T-helper 1 cell (primary cell): ENCODE results near the gene CHST11.

ENCODE experiments used
- DNase-seq, 5 donors: peaks; one replicate each; pipeline ENCODE4 v3.0.0-alpha.2; 2012 to 2020
- total RNA-seq, 4 donors: gene quantifications; one replicate each; lab custom pipeline; 2026; lab: John Stamatoyannopoulos, UW

CHST11 gene
- 71.7 to 94.0 (median 82.8) reads per million in 4 donors for total RNA-seq

GRCh38 chr12:104456417-104456949 is at the start of gene CHST11:
CHST11 (plus strand) TSS chr12:104456948.
- peak; percentile 50 to 90 (median 61) for DNase-seq

DNA sequence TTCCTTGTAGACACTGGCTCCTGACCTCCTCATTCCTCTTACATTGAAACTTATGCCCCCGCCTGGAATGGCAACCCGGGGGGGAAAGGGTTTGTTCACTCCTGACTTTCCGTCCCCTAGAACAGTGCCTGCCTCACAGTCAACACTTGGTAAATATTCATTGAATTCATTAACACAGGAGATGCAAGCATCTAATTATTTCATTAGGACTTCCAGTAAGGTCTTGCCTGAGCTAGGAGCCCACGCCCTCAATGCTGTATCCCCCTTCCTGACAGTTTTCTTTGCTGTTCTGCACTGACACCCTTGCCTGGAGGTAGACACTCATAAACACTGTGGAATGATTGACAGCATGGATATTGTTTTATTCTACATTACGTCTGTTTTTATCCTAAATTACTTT is 49.3 kb upstream of the CHST11 start:
- no peak for DNase-seq

DNA sequence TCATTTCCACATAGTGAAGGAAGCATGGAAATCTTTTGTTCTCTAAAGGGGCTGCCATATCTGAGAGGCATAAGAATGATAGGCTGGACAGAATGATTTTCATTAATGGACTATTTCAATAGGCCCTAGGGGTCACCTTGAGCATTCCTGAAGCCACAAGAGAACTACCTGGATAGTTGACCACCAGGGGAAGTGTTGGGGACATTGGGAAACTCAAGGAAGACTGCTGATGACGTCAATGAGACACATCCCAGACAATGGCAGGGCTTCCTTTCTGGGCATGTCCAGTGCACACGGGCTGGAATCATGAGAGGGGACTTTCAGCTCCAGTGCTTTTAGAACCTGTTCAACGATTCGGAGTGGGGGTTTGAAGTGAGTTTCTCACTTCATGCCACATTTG is 48.8 kb upstream of the CHST11 start:
- no peak for DNase-seq

DNA sequence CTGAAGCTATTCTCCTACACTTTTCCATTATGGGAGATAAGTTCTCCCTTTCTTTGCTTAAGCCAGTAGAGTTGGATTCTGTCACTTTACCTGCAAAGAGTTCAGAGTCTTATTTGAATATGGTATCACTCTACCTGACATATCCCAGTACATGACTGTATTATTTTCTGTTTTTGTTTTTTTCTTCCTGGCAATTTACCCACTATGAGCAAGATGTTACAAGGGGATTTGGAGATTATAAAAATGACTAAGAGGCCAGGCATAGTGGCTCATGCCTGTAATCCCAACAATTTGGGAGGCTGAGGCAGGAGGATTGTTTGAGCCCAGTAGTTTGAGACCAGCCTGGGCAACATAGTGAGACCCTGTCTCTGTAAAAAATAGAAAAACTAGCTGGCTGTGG is 46.4 kb upstream of the CHST11 start:
- no peak for DNase-seq

DNA sequence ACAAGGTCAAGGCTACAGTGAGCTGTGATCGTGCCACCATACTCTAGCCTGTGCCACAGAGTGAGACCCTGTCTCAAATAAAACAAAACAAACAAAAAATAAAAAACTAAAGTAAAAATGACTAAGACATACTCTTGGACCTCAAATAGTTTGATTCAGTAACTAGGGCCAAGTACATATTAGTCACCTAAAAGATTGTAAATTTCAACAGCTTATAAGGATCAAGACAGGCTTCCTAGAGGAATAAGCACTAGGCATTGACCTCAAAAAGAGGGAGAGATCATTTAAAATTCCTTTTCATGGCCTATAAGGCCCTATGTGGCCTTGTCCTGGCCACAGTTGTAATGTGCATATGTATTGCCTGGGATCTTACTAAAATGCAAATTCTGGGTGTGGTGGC is 46.0 kb upstream of the CHST11 start:
- no peak for DNase-seq

- no peak for DNase-seq
Observed at GRCh38 chr12:104411826-104412641, 44.7 kb upstream of the CHST11 start.

DNA sequence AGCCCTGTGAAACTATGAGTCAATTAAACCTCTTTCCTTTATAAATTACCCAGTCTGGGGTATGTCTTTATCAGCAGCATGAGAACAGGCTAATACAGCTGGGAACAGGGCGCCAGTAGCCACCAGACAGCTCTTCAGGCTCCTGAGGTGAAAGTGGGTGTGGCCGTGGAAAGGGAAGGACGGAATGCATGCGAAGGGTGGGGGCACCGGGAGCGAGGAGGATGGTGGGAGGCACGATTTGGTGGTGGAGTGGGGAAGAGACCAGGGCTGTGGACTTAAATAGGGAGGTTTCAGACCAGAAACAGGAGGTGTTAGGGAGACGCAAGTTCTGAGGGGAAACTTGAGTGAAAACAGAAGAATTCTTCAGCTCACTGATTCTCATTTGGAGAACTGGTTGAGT is 44.1 kb upstream of the CHST11 start:
- DNase-seq = no peak

GRCh38 chr12:104413330-104413729 is 43.4 kb upstream of the CHST11 start:
- no peak for DNase-seq

DNA sequence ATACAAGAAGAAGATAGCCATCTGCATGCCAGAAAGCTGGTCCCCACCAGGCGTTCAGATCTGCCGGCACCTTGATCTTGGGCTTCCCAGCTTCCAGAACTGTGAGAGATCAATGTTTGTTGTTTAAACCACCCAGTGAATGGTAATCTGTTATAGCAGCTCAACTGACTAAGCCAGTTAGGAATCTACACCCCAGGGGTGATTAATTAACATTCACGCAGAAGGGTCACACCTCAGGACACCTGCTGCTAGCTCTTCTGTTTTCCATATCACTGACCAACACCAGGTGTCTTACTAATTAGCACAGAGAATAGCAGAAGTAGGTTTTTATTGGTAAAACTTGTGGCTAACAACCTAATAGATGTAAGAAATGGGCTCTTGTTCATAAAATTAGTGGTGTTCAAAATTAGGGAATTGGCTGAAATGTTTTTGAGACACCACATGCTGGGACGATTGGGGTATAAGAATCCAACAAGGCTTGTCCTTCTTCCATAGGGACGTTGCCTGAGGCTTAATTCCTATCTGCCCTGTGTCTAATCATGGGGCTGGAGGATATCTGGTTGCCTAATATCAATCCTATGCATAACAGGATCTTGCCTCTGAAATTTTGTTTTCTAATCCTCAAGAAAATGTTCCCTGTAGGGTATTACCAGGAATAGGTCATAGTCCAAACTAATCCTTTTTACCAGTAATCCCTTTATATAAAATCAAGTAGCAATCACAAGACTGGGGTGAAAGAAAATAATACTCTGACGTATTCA is 42.0 kb upstream of the CHST11 start:
- DNase-seq = no peak

GRCh38 chr12:104415342-104415980 is 41.3 kb upstream of the CHST11 start:
- DNase-seq = no peak

DNA sequence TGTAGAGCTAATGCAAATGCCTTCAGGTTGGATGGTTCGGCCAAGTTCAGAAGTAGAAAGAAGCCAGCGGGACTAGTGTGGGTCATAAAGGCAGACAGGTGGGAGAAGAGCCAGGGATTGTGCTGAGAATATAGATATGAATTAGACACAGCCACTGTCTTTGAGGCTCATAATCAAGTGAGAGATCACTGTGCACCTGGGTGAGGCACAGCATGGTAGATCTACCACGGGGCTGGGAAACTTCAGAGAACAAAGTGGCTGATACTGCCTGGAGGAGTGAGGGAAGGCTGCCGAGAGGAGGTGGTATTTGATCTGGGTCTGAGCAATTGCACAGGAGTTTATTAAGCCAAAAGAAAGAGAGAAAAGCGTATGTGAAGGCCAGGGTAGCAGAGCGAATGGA is 40.6 kb upstream of the CHST11 start:
- no peak for DNase-seq

DNA sequence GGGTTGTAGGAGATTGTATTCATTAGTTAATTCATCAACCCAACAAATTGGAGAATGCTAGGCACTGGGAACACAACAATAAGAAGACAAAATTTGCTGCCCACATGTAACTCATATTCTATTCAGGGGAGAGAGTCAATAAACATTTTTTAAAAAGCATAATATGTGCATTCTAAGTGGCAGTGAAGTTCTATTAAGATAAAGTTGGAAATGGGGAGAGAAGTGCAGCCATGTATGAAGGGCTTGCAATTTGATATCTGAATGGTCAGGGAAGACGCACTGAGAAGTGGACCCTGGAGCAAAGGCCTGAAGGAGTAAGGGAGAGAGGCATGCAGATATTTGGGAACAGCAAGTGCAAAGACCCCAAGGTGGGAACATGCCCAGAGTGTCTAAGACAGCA is 40.2 kb upstream of the CHST11 start:
- DNase-seq = no peak

DNA sequence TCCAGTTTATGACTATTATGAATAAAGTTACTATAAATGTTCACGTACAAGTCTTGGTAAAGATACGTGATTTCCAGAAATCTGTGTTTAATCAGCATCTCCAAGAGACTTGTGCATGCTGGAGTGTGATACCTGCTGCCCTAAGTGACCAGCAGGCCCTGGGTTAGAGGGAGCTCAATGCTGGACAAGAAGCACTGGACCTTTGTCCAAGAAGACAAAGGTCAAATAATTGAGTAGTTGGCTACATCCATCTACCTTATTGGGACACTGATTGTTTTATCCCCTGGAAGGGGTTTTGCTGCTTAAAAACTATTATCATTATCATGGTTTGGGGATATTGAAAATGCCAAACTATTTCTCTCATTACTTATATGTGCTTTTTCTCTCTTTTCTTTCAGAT is 37.0 kb upstream of the CHST11 start:
- no peak for DNase-seq

GRCh38 chr12:104420868-104421267 is 35.9 kb upstream of the CHST11 start:
- DNase-seq = peak in 1 of 5 donors; percentile 43

GRCh38 chr12:104421343-104421742 is 35.4 kb upstream of the CHST11 start:
- DNase-seq = no peak

DNA sequence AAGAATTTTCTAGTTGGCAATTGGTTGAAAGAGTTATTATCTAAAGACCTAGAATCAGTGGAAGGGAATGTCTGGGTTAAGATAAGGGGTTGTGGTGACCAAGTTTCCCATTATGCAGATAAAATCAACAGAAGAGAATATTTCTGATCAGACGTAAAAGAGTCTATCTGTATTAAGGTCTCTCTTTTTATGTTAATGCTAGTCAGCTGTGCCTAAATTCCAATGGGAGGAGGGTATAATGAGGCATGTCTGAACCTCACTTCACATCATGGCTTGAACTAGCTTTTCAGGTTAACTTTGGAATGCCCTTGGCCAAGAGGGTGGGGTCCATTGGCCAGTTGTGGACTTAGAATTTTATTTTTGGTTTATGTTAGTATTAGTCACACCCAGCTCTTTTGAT is 34.3 kb upstream of the CHST11 start:
- DNase-seq = no peak

- DNase-seq = no peak
Observed at GRCh38 chr12:104423273-104423672, 33.5 kb upstream of the CHST11 start.

GRCh38 chr12:104423809-104424208 is 32.9 kb upstream of the CHST11 start:
- no peak for DNase-seq

GRCh38 chr12:104424955-104425354 is 31.8 kb upstream of the CHST11 start:
- no peak for DNase-seq

GRCh38 chr12:104425614-104426013 is 31.1 kb upstream of the CHST11 start:
- DNase-seq = no peak

- DNase-seq = no peak
Observed at GRCh38 chr12:104426926-104427546, 29.7 kb upstream of the CHST11 start.

GRCh38 chr12:104427547-104427938 is 29.2 kb upstream of the CHST11 start:
- DNase-seq = peak in 1 of 5 donors; percentile 5

DNA sequence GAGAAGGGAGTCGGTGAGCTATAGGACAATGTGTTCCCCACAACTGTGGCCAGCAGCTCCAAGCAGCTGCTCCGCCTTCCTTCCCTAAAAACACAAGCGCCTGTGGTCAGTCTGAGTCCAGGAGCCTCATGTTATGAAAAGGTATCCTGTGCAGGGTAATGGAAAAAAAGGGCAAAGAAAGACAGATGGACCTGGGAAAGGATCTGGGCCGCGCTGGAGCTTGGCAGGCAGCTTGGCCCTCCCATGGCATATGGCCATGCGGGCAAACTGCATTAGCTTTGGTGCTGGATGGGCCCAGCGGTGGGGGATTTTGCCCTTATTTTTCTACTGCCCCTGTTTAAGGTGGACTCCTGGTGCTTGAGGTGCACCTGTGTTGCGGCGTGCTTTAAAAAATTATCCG is 23.7 kb upstream of the CHST11 start:
- DNase-seq = no peak
